GM13976 (cell line): ENCODE measurements around the gene PRRG1.

ENCODE experiments used
- DNase-seq: peaks from one replicate; pipeline ENCODE4 v3.0.0; 2012; ENCODE audit warnings: low spot score
- in situ Hi-C: fragments of 300-500 bp; cut with MboI; formaldehyde crosslinking; loops from one replicate; pipeline ENCODE4 v1.12.0; 2022; ENCODE audit warnings: low sequenced_read_pairs, mixed read lengths, inconsistent platforms; ENCODE audit not compliant: unreplicated experiment
- TF ChIP-seq, protein P1 (sequence below): IDR thresholded peaks from 2 replicates; pipeline ENCODE4 v1.5.1; 2012; ENCODE audit warnings: borderline replicate concordance, mild to moderate bottlenecking; ENCODE audit not compliant: insufficient read depth; ENCODE audit errors: extremely low read depth, missing control alignments, control extremely low read depth

PRRG1 gene

GRCh38 chrX:37388413-37388812 lies 39.2 kb downstream of the PRRG1 start:
- no peak for DNase-seq
- TF ChIP-seq, protein P1, sequence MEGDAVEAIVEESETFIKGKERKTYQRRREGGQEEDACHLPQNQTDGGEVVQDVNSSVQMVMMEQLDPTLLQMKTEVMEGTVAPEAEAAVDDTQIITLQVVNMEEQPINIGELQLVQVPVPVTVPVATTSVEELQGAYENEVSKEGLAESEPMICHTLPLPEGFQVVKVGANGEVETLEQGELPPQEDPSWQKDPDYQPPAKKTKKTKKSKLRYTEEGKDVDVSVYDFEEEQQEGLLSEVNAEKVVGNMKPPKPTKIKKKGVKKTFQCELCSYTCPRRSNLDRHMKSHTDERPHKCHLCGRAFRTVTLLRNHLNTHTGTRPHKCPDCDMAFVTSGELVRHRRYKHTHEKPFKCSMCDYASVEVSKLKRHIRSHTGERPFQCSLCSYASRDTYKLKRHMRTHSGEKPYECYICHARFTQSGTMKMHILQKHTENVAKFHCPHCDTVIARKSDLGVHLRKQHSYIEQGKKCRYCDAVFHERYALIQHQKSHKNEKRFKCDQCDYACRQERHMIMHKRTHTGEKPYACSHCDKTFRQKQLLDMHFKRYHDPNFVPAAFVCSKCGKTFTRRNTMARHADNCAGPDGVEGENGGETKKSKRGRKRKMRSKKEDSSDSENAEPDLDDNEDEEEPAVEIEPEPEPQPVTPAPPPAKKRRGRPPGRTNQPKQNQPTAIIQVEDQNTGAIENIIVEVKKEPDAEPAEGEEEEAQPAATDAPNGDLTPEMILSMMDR, result no peak
- in situ Hi-C loops, result no loop called here

GRCh38 chrX:37405956-37406355 lies 56.8 kb downstream of the PRRG1 start:
- TF ChIP-seq, protein P1, result no peak
- in situ Hi-C loops, result no loop called here
- no peak for DNase-seq

GRCh38 chrX:37407736-37408135 lies 58.6 kb downstream of the PRRG1 start:
- TF ChIP-seq, protein P1, result no peak
- in situ Hi-C loops, result no loop called here
- no peak for DNase-seq

DNA sequence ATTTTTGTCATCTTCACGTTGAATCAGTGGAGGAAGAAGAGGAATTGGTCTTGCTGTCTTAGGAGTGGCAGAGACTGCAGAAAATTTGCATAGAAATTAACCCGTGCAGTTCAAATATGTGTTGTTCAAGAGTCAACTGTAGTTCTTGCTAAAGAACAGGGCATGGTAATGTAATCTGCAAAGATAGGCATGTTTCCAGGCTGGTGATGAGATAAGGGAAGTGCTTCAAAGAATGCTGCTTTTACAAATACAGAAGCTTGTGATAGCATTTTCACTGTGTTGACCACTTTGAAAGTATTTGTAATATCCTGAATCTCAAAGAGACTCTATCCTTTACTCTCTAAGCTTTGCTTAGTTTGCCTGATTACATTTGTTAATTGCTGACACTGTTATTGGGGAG lies 60.1 kb downstream of the PRRG1 start:
- in situ Hi-C loops, result no loop called here
- no peak for DNase-seq
- TF ChIP-seq, protein P1, result no peak

GRCh38 chrX:37420185-37420584 lies 71.0 kb downstream of the PRRG1 start:
- in situ Hi-C loops, result no loop called here

DNA sequence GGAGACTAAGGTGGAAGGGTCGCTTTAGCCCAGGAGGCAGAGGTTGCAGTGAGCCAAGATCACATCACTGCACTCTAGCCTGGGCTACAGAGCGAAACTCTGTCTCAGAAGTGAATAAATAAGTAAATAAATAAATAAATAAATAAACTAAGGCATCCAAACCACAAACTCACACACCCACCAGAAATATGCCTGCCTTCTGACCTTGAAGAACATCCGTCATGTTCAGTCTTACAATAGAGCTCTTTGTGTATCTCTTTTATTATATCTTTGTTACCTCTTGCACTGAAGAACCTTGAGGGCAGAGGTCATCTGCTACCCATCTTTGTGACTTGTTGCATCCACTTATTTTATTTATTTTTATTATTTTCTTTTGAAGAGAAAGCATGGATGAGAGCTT lies 71.6 kb downstream of the PRRG1 start:
- no peak for DNase-seq
- in situ Hi-C loops, result no loop called here
- TF ChIP-seq, protein P1, result no peak

More at GRCh38 chrX:37420185-37420584, 71.0 kb downstream of the PRRG1 start:
- TF ChIP-seq, protein P1, result no peak
- no peak for DNase-seq

- in situ Hi-C loops, result no loop called here
- TF ChIP-seq, protein P1, result no peak
- DNase-seq, result no peak
Measured at GRCh38 chrX:37424000-37424429, 74.9 kb downstream of the PRRG1 start.
